ENCODE data around the gene PRPF4. TPM values are rescaled to one million over a fixed set of nuclear protein-coding genes. Genes with fewer than 3 reads are reported as not detected.

Gene PRPF4
- polyA plus RNA-seq, 2 of the 4 experiments (the other 2 are of a cell fraction) = 53.4 to 61.5 TPM

DNA sequence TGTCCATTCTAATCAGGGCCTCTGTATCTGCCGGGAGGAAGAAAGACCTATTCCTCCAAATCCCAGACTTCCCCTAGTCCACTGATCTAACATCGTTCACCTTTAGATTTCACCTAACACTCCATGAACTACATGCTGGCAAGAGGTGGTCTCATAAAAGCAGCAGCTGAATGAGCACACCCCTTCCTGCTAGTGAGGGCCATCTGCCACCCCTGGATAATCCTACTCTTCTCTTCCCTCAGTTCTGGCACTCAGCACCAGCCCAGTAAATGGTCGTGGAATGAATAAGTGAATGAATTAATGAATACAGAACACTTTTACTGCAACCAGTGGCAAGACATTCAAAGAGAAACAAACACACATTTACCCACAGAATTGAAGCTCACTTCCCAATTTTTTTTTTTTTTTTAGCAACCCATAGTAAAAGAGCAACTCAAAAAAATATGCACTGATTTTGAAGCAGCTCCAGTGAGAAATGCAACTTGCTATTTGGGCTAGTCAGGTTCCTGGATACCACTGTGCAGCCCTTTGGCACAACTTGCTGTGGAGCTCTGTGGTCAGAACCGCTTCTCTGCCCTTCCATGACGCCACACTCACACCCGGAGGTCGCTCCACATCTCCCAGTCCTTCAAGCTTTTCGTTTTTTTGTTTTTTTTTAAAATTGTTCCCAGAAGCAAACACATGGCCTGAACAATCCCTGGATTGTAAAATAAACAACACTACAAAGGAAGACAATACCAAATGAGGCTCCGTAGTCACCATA is 21.5 kb downstream of the PRPF4 start:
- ChIA-PET CTCF (interaction anchor here (1.0 to 3.6 kb wide), 3 partner anchors 12 to 104 kb away, joined by 3 to 20 read pairs (median 11); partner anchors contain the start of gene ALAD), POLR2A (interaction anchor here (0.6 to 1.6 kb wide), 2 partner anchors 16 to 43 kb away, joined by 3 to 8 read pairs; partner anchors contain the start of gene WDR31)
- TF ChIP-seq ZNF302 (CRISPR knock-in tag; IDR thresholded peaks at IDR 0.05) (no peak), HOXA7 (CRISPR knock-in tag; IDR thresholded peaks at IDR 0.05) (no peak), JUN (IDR thresholded peaks at IDR 0.05) (no peak), FOSB (CRISPR knock-in tag; IDR thresholded peaks at IDR 0.05) (no peak), TFCP2L1 (CRISPR knock-in tag; IDR thresholded peaks at IDR 0.05) (no peak), HOXB13 (CRISPR knock-in tag; IDR thresholded peaks at IDR 0.05; ENCODE audit: low read depth) (no peak), CEBPB (IDR thresholded peaks at IDR 0.05) (no peak), RFX5 (IDR thresholded peaks at IDR 0.05) (no peak), RCOR1 (IDR thresholded peaks at IDR 0.05; ENCODE audit: low read depth, low read length) (no peak), ZC3H11A (IDR thresholded peaks at IDR 0.05) (no peak), NFE2L2 (conservative IDR thresholded peaks at IDR 0.05; ENCODE audit: low read length) (no peak), HEYL (CRISPR knock-in tag; IDR thresholded peaks at IDR 0.05) (no peak)
- TF ChIP-seq, protein P1, sequence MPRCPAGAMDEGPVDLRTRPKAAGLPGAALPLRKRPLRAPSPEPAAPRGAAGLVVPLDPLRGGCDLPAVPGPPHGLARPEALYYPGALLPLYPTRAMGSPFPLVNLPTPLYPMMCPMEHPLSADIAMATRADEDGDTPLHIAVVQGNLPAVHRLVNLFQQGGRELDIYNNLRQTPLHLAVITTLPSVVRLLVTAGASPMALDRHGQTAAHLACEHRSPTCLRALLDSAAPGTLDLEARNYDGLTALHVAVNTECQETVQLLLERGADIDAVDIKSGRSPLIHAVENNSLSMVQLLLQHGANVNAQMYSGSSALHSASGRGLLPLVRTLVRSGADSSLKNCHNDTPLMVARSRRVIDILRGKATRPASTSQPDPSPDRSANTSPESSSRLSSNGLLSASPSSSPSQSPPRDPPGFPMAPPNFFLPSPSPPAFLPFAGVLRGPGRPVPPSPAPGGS (IDR thresholded peaks at IDR 0.05) = no peak
- Histone ChIP-seq H3K9me3 (no peaks in the 10 kb centered on the region), H3K27ac (no peak overlapping the region), H3K4me1 (no peaks in the 10 kb centered on the region), H3K4me2 (no peak overlapping the region), H3K4me3 (no peak overlapping the region)
- DNase-seq (ENCODE audit: low read depth in 1 of 2, low spot score in 1 of 2) (no peak), FAIRE-seq (no peak), ATAC-seq (no peak)
- 50% methylated on average over 9 of the region's 9 CpGs for WGBS (ENCODE audit: missing lambda C conversion rate)

DNA sequence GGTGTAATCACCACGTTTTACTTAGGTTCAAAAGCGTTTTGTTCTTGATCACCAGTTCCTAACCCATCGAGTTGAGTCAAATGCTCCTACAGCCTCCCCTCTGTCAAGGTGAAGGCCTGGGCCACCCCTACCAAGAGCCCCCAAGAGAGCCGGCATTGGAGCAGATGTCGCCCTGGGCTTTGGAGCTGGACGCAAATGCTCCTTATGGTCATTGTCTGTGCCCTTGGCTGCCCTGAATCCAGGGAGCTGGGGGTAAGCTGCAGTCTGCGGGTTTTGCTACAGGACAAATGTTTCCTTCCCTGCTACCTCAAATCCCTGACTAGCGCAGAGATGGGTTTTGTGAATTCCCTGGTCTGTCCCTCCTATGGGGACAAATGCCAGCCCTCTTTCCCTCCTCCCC is 22.9 kb downstream of the PRPF4 start:
- TF ChIP-seq ZNF302 (CRISPR knock-in tag; IDR thresholded peaks at IDR 0.05) (no peak), GATA3 (IDR thresholded peaks at IDR 0.05; ENCODE audit: borderline replicate concordance) (no peak), RNF2 (IDR thresholded peaks at IDR 0.05; ENCODE audit: borderline replicate concordance, low read depth) (no peak), ZC3H11A (IDR thresholded peaks at IDR 0.05) (no peak), HOXB5 (CRISPR knock-in tag; IDR thresholded peaks at IDR 0.05) (no peak)
- Histone ChIP-seq H3K9me3 (no peaks in the 10 kb centered on the region), H3K4me1 (no peaks in the 10 kb centered on the region), H3K27ac (no peak overlapping the region), H3K4me2 (no peak overlapping the region), H3K4me3 (no peak overlapping the region)
- DNase-seq (ENCODE audit: low read depth in 1 of 2, low spot score in 1 of 2) = no peak
- 68% methylated on average over 8 of the region's 8 CpGs for WGBS (ENCODE audit: missing lambda C conversion rate)
- POLR2A ChIA-PET = no interaction called here
- ATAC-seq = no peak
- CTCF ChIA-PET = interaction anchor here (1.2 to 1.3 kb wide), 2 partner anchors 11 to 293 kb away, joined by 3 to 4 read pairs; no protein-coding TSS in a partner anchor
- FAIRE-seq = no peak

DNA sequence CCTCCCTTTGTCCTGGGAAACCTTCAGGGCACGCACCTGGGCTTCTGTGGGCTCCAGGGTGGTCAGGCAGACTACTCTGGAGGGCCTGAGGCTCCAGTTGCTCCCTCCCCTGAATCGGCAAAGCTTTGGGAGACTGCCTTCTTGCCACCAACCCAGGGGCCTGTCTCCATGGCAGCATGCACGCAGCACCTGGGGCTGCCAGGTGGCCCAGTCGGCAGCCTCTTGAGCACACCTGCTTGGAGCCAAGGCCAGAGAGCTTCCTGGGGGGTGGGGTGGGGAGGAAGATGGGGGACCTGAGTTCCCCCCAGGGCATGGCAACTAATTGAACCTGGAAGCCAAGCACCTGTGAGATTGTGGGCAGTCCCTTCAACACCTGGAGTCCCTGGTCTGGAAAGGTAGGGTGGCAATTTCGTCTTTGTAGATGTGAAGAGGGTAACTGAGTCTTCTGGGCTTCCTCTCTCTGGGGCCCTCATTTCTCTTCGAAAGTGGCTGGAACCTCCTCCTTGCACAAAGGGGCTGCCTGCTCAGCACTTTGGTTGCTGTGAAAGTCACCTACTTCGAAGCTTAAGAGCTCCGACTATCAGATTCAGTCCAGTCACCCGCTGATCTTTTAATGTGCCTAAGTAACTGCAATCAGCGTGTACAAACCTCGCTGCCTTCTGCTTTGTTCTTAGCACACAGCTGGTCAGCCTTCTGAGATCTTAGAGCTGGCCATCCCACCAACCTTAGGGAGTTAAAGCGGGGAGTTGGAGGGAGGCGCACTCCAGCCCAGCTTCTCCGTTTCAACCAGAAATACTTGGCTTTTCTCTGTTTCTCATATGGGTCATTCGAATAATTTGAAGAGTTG is 23.7 kb downstream of the PRPF4 start:
- no peak for TF ChIP-seq HEYL (CRISPR knock-in tag; IDR thresholded peaks at IDR 0.05)
- CTCF ChIA-PET = interaction anchor here (0.6 to 1.3 kb wide), 3 partner anchors 11 to 292 kb away, joined by 3 to 4 read pairs (median 3); no protein-coding TSS in a partner anchor
- 69% methylated on average over 13 of the region's 15 CpGs for WGBS (ENCODE audit: missing lambda C conversion rate)
- ATAC-seq (no peak), FAIRE-seq (no peak), DNase-seq (ENCODE audit: low read depth in 1 of 2, low spot score in 1 of 2) (no peak)
- Histone ChIP-seq H3K27ac (no peak overlapping the region), H3K4me3 (no peak overlapping the region), H3K9me3 (no peaks in the 10 kb centered on the region), H3K4me2 (no peak overlapping the region), H3K4me1 (no peaks in the 10 kb centered on the region)
- POLR2A ChIA-PET = no interaction called here

DNA sequence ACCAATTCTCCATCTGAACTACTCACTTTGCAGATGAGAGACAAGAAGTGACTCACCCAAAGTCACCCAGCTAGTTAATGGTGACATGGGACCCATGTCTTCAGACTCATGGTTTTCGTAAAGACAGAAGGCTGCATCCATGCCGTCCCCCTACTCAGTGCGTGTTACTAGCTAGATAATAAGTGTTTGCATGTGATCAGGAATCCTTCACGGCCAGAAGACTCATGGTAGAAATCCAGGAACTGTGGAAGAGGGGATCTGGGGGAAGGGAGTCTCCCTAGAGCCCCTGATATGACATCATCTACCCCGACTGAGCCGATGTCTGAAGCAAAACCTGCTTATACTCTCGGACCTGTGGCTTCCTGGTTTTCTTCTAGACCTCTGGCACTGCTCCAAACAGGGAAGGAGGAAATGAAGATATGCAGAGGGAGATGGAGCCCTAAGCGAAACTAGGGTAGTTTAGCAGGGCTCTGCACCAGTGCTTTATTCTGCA is 24.4 kb downstream of the PRPF4 start:
- no peak for ATAC-seq
- Histone ChIP-seq H3K9me3 (no peaks in the 10 kb centered on the region), H3K4me2 (0 out of 3 replicates have a peak overlapping the region, but pooled peaks have one; percentile 16), H3K27ac (no peak overlapping the region), H3K4me1 (no peaks in the 10 kb centered on the region), H3K4me3 (no peak overlapping the region)
- CTCF ChIA-PET = interaction anchor here (0.6 to 1.3 kb wide), 4 partner anchors 9 to 14 kb away, joined by 3 to 5 read pairs (median 3); no protein-coding TSS in a partner anchor
- FAIRE-seq = no peak
- TF ChIP-seq, protein P2, sequence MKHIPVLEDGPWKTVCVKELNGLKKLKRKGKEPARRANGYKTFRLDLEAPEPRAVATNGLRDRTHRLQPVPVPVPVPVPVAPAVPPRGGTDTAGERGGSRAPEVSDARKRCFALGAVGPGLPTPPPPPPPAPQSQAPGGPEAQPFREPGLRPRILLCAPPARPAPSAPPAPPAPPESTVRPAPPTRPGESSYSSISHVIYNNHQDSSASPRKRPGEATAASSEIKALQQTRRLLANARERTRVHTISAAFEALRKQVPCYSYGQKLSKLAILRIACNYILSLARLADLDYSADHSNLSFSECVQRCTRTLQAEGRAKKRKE (CRISPR knock-in tag; IDR thresholded peaks at IDR 0.05; ENCODE audit: low read depth) = no peak
- no peak for TF ChIP-seq SREBF2 (IDR thresholded peaks at IDR 0.05)
- TF ChIP-seq TP53 (CRISPR knock-in tag; IDR thresholded peaks at IDR 0.05) = no peak
- TF ChIP-seq NR3C1 (IDR thresholded peaks at IDR 0.05) = no peak
- TF ChIP-seq MAFK (IDR thresholded peaks at IDR 0.05; ENCODE audit: partially characterized antibody) = no peak
- TF ChIP-seq GATA3 (IDR thresholded peaks at IDR 0.05; ENCODE audit: borderline replicate concordance) = no peak
- TF ChIP-seq HOXA7 (CRISPR knock-in tag; IDR thresholded peaks at IDR 0.05) = no peak
- no peak for TF ChIP-seq EHF (CRISPR knock-in tag; IDR thresholded peaks at IDR 0.05)
- TF ChIP-seq POLR2A (IDR thresholded peaks at IDR 0.05; ENCODE audit: low read length) = no peak
- TF ChIP-seq ZNF302 (CRISPR knock-in tag; IDR thresholded peaks at IDR 0.05) = no peak
- no peak for TF ChIP-seq RARB (CRISPR knock-in tag; IDR thresholded peaks at IDR 0.05)
- no peak for TF ChIP-seq RAD21 (conservative IDR thresholded peaks at IDR 0.05 in 1 of 2, IDR thresholded peaks at IDR 0.05 in 1 of 2)
- no peak for TF ChIP-seq EHMT2 (IDR thresholded peaks at IDR 0.05; ENCODE audit: low read depth)
- TF ChIP-seq, protein P3, sequence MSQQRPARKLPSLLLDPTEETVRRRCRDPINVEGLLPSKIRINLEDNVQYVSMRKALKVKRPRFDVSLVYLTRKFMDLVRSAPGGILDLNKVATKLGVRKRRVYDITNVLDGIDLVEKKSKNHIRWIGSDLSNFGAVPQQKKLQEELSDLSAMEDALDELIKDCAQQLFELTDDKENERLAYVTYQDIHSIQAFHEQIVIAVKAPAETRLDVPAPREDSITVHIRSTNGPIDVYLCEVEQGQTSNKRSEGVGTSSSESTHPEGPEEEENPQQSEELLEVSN (IDR thresholded peaks at IDR 0.05; ENCODE audit: borderline replicate concordance, low read depth) = no peak
- no peak for TF ChIP-seq RCOR1 (IDR thresholded peaks at IDR 0.05; ENCODE audit: low read depth, low read length)
- POLR2A ChIA-PET = no interaction called here
- WGBS (ENCODE audit: missing lambda C conversion rate) = 47% methylated on average over 8 of the region's 8 CpGs
- peak in 1 of 2 experiments; percentile 17 for DNase-seq (ENCODE audit: low read depth in 1 of 2, low spot score in 1 of 2)
